A549 treated with Hydrocortisone at 1 μM for 4 hours (cell line): ENCODE data around the gene PRR23A. TPM values are rescaled to one million over a fixed set of nuclear protein-coding genes. Genes with fewer than 3 reads are reported as not detected.

Experiments used
- total RNA-seq: library from RNA; stranded (reverse); fragments of 200-300 nt; extraction: Qiagen RNA extraction; gene quantifications from 5 replicates; pipeline ENCODE4 v1.2.3, GENCODE V29; 2022

The PRR23A gene
- not detected in 5 replicates for total RNA-seq

GRCh38 chr3:139006051-139006716 lies at the start of gene PRR23A:
PRR23A (minus strand) TSS chr3:139006268; CDS start chr3:139006268, 0 bp downstream.

GRCh38 chr3:139044366-139045210 lies 38.5 kb upstream of the PRR23A start, which contains the start of gene PRR23C:
PRR23C (minus strand) TSS chr3:139044892; CDS start chr3:139044620, 272 bp downstream.

GRCh38 chr3:139020868-139021234 lies 14.8 kb upstream of the PRR23A start, which contains the start of gene PRR23B:
PRR23B (minus strand) TSS chr3:139020926; CDS start chr3:139020661, 265 bp downstream.

Other genes with a start within 250 kb of the PRR23A start
- 14.6 to 23.7 TPM (median 17.1 TPM) in 5 replicates for gene PIK3CB, start 171.3 kb downstream of the PRR23A start, total RNA-seq
- gene FOXL2, start 59.1 kb downstream of the PRR23A start, total RNA-seq = 3.3 to 5.0 TPM (median 4.3 TPM) in 5 replicates
- 0.63 to 1.6 TPM (median 1.2 TPM) in 5 replicates for gene FOXL2NB, start 59.1 kb downstream of the PRR23A start, total RNA-seq
- not detected in 5 replicates for gene PRR23B, start 14.7 kb upstream of the PRR23A start, total RNA-seq
- not detected in 5 replicates for gene PRR23C, start 38.6 kb upstream of the PRR23A start, total RNA-seq